SHP77 (cell line): Measurements from ENCODE around the gene PLEK.
"Not testable (repeated sequence)": the region's sequence is repeated elsewhere in the genome, so short reads cannot be mapped to it uniquely, and the experiment has no call there.

Experiments used
- DNase-seq, 2 experiments: peaks; one replicate each; lab custom pipeline; 2025; lab: John Stamatoyannopoulos, UW

Gene PLEK

DNA sequence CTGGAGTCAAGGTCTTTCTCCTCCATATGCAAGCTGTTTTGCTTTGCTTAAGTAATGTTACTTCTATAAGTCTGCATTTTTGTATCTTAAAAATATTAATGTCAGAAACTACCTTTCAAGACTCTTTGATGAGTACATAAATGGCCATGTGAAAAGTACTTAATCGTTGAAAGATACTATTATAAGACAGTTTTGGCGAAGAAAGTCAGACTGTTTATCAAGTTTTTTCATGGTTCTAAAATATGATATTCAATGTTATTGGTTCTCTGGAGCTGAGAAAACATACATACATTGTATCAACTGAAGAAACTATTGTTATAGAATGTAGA is 76.9 kb downstream of the PLEK start:
- no peak for DNase-seq

DNA sequence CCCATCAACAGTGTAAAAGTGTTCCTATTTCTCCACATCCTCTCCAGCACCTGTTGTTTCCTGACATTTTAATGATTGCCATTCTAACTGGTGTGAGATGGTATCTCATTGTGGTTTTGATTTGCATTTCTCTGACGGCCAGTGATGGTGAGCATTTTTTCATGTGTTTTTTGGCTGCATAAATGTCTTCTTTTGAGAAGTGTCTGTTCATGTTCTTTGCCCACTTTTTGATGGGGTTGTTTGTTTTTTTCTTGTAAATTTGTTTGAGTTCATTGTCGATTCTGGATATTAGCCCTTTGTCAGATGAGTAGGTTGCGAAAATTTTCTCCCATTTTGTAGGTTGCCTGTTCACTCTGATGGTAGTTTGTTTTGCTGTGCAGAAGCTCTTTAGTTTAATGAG is 81.3 kb downstream of the PLEK start:
- not testable (repeated sequence) for DNase-seq
